Measurements from ENCODE around the gene KIR2DL1. TPM values are rescaled to one million over a fixed set of nuclear protein-coding genes. Genes with fewer than 3 reads are reported as not detected.

Gene KIR2DL1
- total RNA-seq, 4 donors from 2014 or later, result not detected

DNA sequence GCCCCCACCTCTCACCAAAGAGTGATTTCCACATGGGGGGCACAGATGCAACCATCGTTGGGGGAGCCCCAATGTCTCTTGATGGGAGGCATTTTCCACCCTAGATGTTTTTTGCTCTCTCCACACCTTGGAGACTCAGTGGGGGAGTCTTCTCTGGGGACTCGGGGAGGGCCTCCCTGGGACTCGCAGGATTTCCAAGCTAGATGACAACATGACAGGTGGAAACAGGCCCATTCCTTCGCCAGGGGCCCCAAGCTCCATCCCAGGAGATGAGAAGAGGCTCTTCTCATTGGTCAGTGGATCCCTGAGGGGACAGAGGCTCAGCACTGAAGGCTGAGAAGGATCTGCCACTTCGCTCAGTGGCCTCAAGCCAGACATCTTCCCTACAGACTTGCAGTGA lies 21.1 kb downstream of the KIR2DL1 start:
- no peak for DNase-seq
- no peaks in the 10 kb centered on the region for H3K4me1 ChIP-seq
- no peaks in the 10 kb centered on the region for H3K27me3 ChIP-seq
- no peaks in the 10 kb centered on the region for H3K9me3 ChIP-seq
- TF ChIP-seq POLR2A (IDR thresholded peaks at IDR 0.05), result no peak
- TF ChIP-seq, protein P1, sequence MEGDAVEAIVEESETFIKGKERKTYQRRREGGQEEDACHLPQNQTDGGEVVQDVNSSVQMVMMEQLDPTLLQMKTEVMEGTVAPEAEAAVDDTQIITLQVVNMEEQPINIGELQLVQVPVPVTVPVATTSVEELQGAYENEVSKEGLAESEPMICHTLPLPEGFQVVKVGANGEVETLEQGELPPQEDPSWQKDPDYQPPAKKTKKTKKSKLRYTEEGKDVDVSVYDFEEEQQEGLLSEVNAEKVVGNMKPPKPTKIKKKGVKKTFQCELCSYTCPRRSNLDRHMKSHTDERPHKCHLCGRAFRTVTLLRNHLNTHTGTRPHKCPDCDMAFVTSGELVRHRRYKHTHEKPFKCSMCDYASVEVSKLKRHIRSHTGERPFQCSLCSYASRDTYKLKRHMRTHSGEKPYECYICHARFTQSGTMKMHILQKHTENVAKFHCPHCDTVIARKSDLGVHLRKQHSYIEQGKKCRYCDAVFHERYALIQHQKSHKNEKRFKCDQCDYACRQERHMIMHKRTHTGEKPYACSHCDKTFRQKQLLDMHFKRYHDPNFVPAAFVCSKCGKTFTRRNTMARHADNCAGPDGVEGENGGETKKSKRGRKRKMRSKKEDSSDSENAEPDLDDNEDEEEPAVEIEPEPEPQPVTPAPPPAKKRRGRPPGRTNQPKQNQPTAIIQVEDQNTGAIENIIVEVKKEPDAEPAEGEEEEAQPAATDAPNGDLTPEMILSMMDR (IDR thresholded peaks at IDR 0.05), result no peak
- no peak overlapping the region for H3K4me3 ChIP-seq
- no peak overlapping the region for H3K27ac ChIP-seq
- H3K36me3 ChIP-seq, result no peaks in the 10 kb centered on the region

DNA sequence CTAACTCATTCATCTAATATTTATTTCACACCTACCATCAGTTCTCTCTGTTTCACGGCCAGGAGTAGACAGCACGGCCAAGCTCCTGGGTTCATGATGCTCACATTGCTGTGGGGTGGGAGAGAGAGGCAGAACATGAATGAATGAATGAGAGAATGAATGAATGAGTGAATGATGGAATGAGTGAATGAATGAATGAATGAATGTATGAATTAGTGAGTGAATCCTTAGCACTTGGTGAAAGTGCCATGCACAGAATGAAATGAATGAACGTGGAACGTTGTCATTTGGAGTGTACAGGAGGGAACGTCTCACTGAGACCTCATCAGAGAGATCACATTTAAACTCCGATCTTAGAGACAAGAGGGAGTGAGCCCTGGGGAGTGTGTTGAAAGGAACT lies 21.9 kb downstream of the KIR2DL1 start:
- no peaks in the 10 kb centered on the region for H3K9me3 ChIP-seq
- no peaks in the 10 kb centered on the region for H3K27me3 ChIP-seq
- H3K4me3 ChIP-seq, result no peak overlapping the region
- no peaks in the 10 kb centered on the region for H3K36me3 ChIP-seq
- no peak for TF ChIP-seq POLR2A (IDR thresholded peaks at IDR 0.05)
- TF ChIP-seq, protein P1 (IDR thresholded peaks at IDR 0.05), result no peak
- no peaks in the 10 kb centered on the region for H3K4me1 ChIP-seq
- DNase-seq, result no peak
- no peak overlapping the region for H3K27ac ChIP-seq

DNA sequence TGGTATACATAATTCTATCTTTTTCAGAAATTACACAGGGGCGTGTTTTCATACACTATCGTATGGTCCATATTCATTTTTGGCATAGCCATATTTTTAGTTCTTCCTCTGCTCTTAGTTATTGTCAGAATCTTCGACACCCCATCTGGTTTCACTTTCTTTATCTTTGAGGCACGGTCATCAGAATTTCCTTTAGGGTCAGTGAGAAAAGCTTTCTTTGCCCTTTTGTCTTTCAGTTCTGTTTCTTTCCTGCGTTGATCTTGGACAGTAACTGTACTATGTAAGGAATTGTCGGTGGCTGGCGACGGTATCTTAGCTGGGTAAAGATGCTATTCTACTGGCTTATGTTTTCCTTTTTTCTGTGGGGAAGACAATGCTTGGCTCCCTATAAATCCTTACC lies 23.2 kb downstream of the KIR2DL1 start:
- H3K27ac ChIP-seq, result no peak overlapping the region
- no peaks in the 10 kb centered on the region for H3K9me3 ChIP-seq
- DNase-seq, result no peak
- no peaks in the 10 kb centered on the region for H3K27me3 ChIP-seq
- TF ChIP-seq, protein P1 (IDR thresholded peaks at IDR 0.05), result no peak
- TF ChIP-seq POLR2A (IDR thresholded peaks at IDR 0.05), result no peak
- H3K4me3 ChIP-seq, result peak overlapping the region in 2 of 4 donors; percentile 23 to 32
- H3K4me1 ChIP-seq, result no peaks in the 10 kb centered on the region
- no peaks in the 10 kb centered on the region for H3K36me3 ChIP-seq

DNA sequence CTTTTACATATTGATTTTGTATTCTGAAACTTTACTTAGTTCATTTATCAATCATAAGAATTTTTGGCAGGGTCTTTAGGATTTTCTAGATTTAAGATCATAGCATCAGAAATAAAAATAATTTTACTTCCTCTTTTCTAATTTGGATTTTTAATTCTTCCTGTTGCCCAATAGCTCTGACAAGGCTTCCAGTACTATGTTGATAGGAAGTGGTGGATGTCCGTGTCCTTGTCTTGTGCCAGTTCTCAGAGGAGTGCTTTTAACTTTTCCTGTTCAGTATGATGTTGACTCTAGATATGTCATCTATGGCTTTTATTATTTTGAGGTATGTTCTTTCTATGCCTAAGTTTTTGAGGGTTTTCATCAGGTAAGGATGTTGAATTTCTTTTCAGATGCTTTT lies 26.2 kb downstream of the KIR2DL1 start:
- Histone ChIP-seq H3K9me3 (no peaks in the 10 kb centered on the region), H3K4me3 (no peak overlapping the region), H3K4me1 (no peaks in the 10 kb centered on the region), H3K36me3 (no peaks in the 10 kb centered on the region), H3K27me3 (no peaks in the 10 kb centered on the region), H3K27ac (no peak overlapping the region)
- TF ChIP-seq, protein P1 (IDR thresholded peaks at IDR 0.05), result no peak
- TF ChIP-seq POLR2A (IDR thresholded peaks at IDR 0.05), result no peak
- no peak for DNase-seq

DNA sequence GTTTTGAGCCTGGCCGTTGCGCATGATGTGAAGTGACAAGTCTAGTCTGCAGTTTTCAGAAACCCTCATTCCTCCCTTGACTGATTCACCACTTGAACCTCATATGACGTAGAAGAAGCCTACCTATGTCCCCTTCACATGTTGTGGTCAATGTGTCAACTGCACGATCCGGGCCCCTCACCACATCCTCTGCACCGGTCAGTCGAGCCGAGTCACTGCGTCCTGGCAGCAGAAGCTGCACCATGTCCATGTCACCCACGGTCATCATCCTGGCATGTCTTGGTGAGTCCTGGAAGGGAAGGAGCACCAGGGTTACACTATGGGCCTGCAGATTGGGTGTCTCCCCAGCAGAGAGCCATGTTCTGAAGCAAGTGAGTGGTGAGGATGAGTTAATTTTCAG lies 33.8 kb downstream of the KIR2DL1 start, which contains the start of gene KIR2DL4:
TSS of gene KIR2DL4 (plus strand) at position 201 of the 400 bp plus-strand sequence. CDS start at position 243, 42 bp downstream.
- Histone ChIP-seq H3K36me3 (no peaks in the 10 kb centered on the region), H3K4me1 (no peaks in the 10 kb centered on the region), H3K27me3 (no peaks in the 10 kb centered on the region), H3K4me3 (no peak within 1 kb of the TSS), H3K27ac (no peak within 1 kb of the TSS), H3K9me3 (no peaks in the 10 kb centered on the region)
- TF ChIP-seq POLR2A (IDR thresholded peaks at IDR 0.05), result no peak
- TF ChIP-seq, protein P1 (IDR thresholded peaks at IDR 0.05), result no peak
- DNase-seq, result no peak

DNA sequence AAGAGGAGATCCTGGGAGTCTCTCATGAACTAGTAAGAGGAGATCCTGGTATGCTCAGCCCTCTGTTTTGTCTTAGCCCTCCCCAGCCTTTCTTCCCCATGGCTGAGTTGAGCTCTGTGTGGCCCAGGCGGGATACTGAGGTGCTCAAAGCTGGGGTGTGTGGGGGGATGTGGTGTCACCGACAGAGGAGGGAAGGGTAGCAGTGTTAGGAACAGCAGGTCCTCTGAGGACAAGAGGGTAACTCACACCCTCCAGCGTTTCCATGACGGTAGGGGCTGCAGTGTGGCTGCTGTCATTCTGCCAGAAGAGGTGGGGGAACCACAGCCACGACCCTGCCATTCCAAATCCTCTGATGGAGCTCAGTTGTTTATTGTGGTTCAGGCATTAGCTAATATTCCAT lies 34.5 kb downstream of the KIR2DL1 start:
- no peaks in the 10 kb centered on the region for H3K4me1 ChIP-seq
- no peaks in the 10 kb centered on the region for H3K27me3 ChIP-seq
- TF ChIP-seq, protein P1 (IDR thresholded peaks at IDR 0.05), result no peak
- TF ChIP-seq POLR2A (IDR thresholded peaks at IDR 0.05), result no peak
- H3K9me3 ChIP-seq, result no peaks in the 10 kb centered on the region
- DNase-seq, result no peak
- H3K4me3 ChIP-seq, result no peak overlapping the region
- H3K36me3 ChIP-seq, result no peaks in the 10 kb centered on the region
- H3K27ac ChIP-seq, result no peak overlapping the region

All from Peyer's patch (tissue), 4 donors.